Measurements from ENCODE around the gene PADI1.

The PADI1 gene

GRCh38 chr1:17204546-17205440, at the start of gene PADI1:
Gene PADI1 (plus strand): TSS chr1:17205128. CDS start chr1:17205218, 90 bp downstream.
- no peak for DNase-seq

DNA sequence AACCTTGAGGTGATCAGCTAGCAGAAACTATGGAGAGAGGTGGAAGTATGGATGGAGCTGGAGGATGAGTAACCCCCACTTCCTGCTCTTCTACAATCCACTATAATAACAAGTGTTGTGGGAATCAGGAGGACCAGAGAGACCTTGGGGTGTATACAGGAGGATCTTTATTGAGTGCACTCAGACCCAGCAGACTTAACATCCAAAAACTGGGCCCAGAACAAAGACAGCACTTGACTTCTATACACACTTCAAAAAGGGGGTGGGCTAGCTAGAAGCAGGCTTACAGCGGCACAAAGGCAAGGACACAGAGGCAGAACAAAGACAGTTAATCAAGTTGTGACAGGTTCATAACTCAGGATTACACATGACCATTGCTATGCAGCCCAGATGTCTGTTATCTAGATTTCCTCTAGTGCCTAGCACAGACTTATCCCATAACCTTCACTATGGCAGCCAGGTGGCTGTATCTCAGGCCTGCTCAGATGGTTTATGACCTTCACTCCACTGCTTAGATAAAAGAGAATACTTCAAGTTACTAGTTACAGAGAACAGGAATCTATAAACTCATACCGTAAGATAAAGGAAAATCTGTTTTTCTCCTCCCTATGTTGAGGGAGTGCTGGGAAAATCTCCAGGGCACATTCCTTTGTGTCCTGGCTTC, 49.5 kb upstream of the PADI1 start:
- no peak for DNase-seq

GRCh38 chr1:17156108-17156507, 48.8 kb upstream of the PADI1 start:
- no peak for DNase-seq

DNA sequence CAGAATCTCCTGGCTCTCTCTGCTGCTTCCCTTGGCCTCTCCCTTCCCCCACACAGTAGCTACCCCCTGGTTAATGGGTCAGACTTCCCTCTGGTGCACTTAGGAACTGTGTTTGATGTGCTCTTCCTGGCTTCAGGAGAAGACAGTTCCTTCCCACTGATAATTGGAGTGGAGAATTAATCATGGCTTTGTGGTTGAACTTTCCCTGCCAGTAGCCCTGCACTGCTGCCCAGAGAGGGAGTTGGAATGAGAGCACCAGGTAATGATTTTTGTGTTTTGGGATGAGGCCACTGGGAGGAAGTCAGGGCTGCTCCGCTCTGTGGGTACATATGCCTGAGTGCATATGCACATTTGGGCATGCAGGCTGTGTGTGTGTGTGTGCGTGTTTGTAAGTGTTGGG, 46.0 kb upstream of the PADI1 start:
- no peak for DNase-seq

GRCh38 chr1:17161137-17161740, 43.7 kb upstream of the PADI1 start:
- DNase-seq = no peak

GRCh38 chr1:17161926-17162800, 42.8 kb upstream of the PADI1 start:
- DNase-seq = no peak

- DNase-seq = no peak
Observed at GRCh38 chr1:17162941-17163340, 42.0 kb upstream of the PADI1 start.

GRCh38 chr1:17163371-17163770, 41.6 kb upstream of the PADI1 start:
- DNase-seq = no peak

DNA sequence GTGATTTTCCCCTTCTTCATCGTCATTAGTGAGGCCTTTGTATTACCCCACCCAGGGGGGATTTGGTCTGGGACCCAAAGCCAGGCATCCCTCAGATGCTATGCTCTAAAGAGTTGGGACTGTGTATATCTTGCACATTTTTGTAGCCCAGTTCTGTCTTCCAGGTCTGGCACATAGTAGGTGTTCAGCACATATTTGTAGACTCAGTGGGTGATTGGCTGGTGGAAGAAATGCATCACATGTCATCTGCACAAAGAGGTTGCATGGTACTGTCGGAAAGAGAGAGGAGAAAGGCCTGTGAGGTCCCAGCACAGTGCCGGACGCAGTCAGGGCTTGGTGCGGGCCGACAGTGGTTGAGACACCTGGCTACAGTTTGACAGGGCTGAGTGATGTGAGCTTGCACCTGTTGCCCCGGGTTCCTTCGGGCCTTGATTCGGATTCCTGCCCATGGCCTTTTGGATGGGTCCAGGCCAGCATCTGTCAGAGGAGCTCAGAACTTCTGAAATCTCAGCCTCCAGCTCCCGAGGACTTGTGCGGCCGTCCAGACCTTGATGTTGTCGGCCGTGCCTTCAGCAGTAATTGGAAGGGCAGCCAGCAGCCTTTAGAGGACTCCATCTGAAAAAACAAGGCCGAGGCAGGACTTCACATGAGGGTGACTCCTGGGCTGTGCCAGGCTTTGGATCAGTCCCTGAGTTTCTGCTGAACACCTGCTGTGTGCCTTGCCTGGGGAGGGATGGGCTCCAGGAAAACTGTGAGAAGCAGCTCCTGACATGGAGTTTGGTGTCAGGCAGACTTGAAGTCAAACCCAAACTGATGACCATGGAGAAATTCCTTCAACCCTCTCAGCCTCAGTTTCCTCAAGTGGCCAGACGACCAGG, 40.9 kb upstream of the PADI1 start:
- DNase-seq = no peak

DNA sequence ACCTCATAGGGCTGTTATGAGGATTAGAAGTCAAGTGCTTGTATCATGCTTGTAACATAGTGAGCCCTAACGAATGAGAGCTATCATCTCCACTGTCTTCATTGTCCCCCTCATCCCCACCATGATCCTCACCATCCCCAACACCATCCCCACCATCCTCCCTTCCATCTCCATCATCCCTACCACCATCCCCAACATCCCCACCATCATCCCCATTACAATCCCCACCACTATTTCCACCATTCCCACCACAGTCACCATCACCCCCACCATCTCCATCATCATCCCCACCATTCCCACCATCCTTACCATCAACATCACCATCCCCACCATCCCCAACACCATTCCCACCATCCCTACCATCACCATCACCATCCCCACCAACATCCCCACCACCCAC, 39.1 kb upstream of the PADI1 start:
- DNase-seq = no peak

GRCh38 chr1:17167041-17167785, 37.7 kb upstream of the PADI1 start:
- no peak for DNase-seq

- no peak for DNase-seq
Observed at GRCh38 chr1:17167786-17168090, 37.2 kb upstream of the PADI1 start.

DNA sequence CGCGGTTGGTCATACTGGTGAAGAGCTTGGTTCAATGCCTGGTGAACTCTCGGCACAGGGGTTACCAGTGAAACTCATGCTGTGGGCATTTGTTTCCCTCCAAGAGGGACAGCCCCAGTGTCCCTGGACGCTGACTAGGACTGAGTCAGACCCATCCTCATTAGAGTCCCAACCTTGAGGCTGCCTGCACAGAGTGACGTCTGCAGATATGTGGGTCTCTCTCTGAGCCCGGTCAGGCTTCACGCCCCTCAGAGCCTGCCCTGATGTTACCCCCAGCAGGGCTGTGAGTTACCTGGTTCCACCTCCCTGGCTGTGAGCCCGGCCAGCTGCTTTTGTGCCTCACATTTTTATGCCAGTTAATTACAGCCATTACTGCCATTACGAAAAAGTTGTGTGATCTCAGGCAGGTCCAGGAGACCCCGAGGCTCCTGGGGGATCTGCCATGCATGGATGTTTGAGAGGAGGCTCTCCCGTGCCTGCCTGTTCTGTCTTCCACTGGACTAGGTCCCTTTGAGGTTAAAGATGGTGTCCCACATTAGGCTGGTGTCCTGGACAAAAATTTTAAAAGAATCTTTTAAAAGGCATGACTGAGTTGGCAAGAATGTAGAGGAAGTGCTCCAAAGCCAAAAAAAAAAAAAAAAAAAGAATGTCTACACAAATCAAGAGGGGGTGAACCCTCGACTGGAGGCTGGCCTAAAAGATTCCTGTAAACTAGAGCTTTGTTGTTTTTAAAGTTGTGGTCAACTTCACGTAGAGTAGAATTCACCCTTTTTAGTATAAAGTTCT, 36.6 kb upstream of the PADI1 start:
- DNase-seq = no peak

- DNase-seq = no peak
Observed at GRCh38 chr1:17170571-17170970, 34.4 kb upstream of the PADI1 start.

GRCh38 chr1:17173217-17173616, 31.7 kb upstream of the PADI1 start:
- DNase-seq = no peak

DNA sequence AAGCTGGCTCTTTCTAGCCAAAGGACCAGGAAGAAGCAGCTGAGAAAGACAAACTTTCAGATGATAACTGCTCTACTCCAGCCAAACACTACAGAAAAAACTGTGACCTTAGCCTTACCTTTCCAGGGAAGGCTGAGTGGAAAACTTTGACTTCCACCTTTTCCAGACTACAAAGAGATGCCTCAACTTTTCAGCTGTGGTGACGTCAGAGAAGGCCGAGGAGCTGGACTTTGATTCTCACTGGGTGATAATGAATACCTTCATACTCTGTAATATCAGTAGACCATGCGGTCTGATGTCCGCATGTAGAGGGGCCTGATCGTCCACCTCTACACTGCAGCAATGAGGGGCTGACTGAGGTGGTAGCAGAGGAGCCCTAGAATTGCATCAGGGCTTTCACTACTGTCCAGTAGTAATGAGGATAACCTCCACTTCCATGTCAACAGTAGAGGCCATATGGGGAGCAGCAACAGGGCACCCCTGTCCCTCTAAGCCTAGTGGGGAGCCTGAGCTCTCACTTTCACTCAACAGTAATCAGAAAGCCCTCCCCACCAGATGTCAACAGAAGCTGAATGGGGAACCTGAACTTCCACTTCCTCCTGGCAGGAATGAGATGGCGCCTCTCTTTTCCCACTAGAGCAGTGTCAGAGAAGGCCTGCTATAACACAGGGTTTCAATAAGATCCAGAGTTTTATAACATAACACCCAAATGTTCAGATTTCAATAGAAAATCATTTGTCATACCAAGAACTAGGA, 28.4 kb upstream of the PADI1 start:
- no peak for DNase-seq

DNA sequence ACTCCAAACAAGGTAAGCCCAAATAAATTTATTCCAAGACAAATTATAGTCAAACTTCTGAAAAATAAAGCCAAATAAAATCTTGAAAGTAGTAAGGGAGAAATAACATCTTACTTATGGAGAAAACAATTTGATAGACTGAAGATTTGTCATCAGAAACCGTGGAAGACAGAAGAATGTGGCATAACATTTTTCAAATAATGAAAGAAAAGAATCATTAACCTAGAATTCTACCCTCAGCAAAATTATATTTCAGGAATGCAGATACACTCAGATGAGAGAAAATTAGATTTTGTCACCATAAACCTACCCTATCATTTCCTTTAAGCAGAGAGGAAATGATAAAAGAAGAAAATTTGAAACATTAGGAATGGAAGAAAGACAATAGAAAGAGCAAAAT, 27.3 kb upstream of the PADI1 start:
- DNase-seq = no peak

GRCh38 chr1:17181781-17182464, 23.0 kb upstream of the PADI1 start:
- DNase-seq = no peak
